ENCODE measurements around the gene RHOT2. TPM values are rescaled to one million over a fixed set of nuclear protein-coding genes. Genes with fewer than 3 reads are reported as not detected.
A peak's percentile ranks its signal among the peaks of the same experiment; 100 is the strongest.

The RHOT2 gene
- total RNA-seq, 1 donor from 2014 or later, result 93.2 TPM

- no peaks in the 10 kb centered on the region for H4K20me1 ChIP-seq (ENCODE audit: insufficient read depth, low read length)
- H3K27ac ChIP-seq (ENCODE audit: low read depth, low read length), result no peak overlapping the region
- H3K9me3 ChIP-seq (ENCODE audit: insufficient read depth, low read depth, low read length), result no peaks in the 10 kb centered on the region
- FAIRE-seq (no peak), DNase-seq (ENCODE audit: low read depth) (no peak)
- no peaks in the 10 kb centered on the region for H3K9me3 Mint-ChIP-seq (ENCODE audit: unreplicated experiment)
- no peak overlapping the region for H2AFZ ChIP-seq (ENCODE audit: low read depth, low read length)
- peaks cover 2% of the 10 kb centered on the region for H3K4me1 Mint-ChIP-seq (ENCODE audit: low read depth, unreplicated experiment)
- H3K27me3 ChIP-seq (ENCODE audit: insufficient read depth, low read length), result peaks cover 13% of the 10 kb centered on the region
- no peaks in the 10 kb centered on the region for H3K4me1 ChIP-seq (ENCODE audit: insufficient read depth, low read length)
- no peak for TF ChIP-seq CTCF (IDR thresholded peaks at IDR 0.05; ENCODE audit: insufficient read depth, low read depth, low read length)
- peak; percentile 6 for TF ChIP-seq EZH2 (IDR thresholded peaks at IDR 0.05; ENCODE audit: insufficient read depth, low read length)
- no peak overlapping the region for H3K4me3 ChIP-seq (ENCODE audit: insufficient read depth, low read depth, low read length)
- no peak overlapping the region for H3K4me3 Mint-ChIP-seq (ENCODE audit: unreplicated experiment)
- no peak overlapping the region for H3K9ac ChIP-seq (ENCODE audit: low read length)
- peaks cover 39% of the 10 kb centered on the region for H3K27me3 Mint-ChIP-seq (ENCODE audit: low read depth, unreplicated experiment)
- H3K36me3 ChIP-seq (ENCODE audit: insufficient read depth, low read length), result no peaks in the 10 kb centered on the region
- H3K79me2 ChIP-seq (ENCODE audit: insufficient read depth, low read length), result peaks cover under 1% of the 10 kb centered on the region
- H3K4me2 ChIP-seq (ENCODE audit: low read length), result no peak overlapping the region
- no peaks in the 10 kb centered on the region for H3K36me3 Mint-ChIP-seq (ENCODE audit: low read depth, unreplicated experiment)
- H3K27ac Mint-ChIP-seq (ENCODE audit: unreplicated experiment), result no peak overlapping the region
Observed at GRCh38 chr16:694863-695354, 27.0 kb downstream of the RHOT2 start.

- no peak overlapping the region for H3K4me3 ChIP-seq (ENCODE audit: insufficient read depth, low read depth, low read length)
- no peaks in the 10 kb centered on the region for H3K36me3 ChIP-seq (ENCODE audit: insufficient read depth, low read length)
- peaks cover 39% of the 10 kb centered on the region for H3K27me3 Mint-ChIP-seq (ENCODE audit: low read depth, unreplicated experiment)
- no peak overlapping the region for H3K4me2 ChIP-seq (ENCODE audit: low read length)
- no peak overlapping the region for H3K27ac Mint-ChIP-seq (ENCODE audit: unreplicated experiment)
- H2AFZ ChIP-seq (ENCODE audit: low read depth, low read length), result no peak overlapping the region
- no peak overlapping the region for H3K27ac ChIP-seq (ENCODE audit: low read depth, low read length)
- H3K79me2 ChIP-seq (ENCODE audit: insufficient read depth, low read length), result no peaks in the 10 kb centered on the region
- peaks cover 13% of the 10 kb centered on the region for H3K27me3 ChIP-seq (ENCODE audit: insufficient read depth, low read length)
- no peak for FAIRE-seq
- no peak for DNase-seq (ENCODE audit: low read depth)
- TF ChIP-seq EZH2 (IDR thresholded peaks at IDR 0.05; ENCODE audit: insufficient read depth, low read length) (peak; percentile 82), CTCF (IDR thresholded peaks at IDR 0.05; ENCODE audit: insufficient read depth, low read depth, low read length) (no peak)
- no peak overlapping the region for H3K4me3 Mint-ChIP-seq (ENCODE audit: unreplicated experiment)
- no peak overlapping the region for H3K9ac ChIP-seq (ENCODE audit: low read length)
- H4K20me1 ChIP-seq (ENCODE audit: insufficient read depth, low read length), result no peaks in the 10 kb centered on the region
- no peaks in the 10 kb centered on the region for H3K36me3 Mint-ChIP-seq (ENCODE audit: low read depth, unreplicated experiment)
- no peaks in the 10 kb centered on the region for H3K9me3 ChIP-seq (ENCODE audit: insufficient read depth, low read depth, low read length)
- peaks cover 2% of the 10 kb centered on the region for H3K4me1 Mint-ChIP-seq (ENCODE audit: low read depth, unreplicated experiment)
- no peaks in the 10 kb centered on the region for H3K9me3 Mint-ChIP-seq (ENCODE audit: unreplicated experiment)
- H3K4me1 ChIP-seq (ENCODE audit: insufficient read depth, low read length), result no peaks in the 10 kb centered on the region
Observed at GRCh38 chr16:695355-696089, 27.6 kb downstream of the RHOT2 start.
